ENCODE data around the gene FAN1.

- TF ChIP-seq EZH2 (IDR thresholded peaks at IDR 0.05; ENCODE audit: insufficient read depth, poor library complexity, severe bottlenecking) (no peak), EZH2phosphoT487 (IDR thresholded peaks at IDR 0.05; ENCODE audit: insufficient read depth, low read depth) (no peak)
Measured at GRCh38 chr15:30962659-30963058, 58.9 kb downstream of the FAN1 start.
